Keratinocyte (primary cell): Measurements from ENCODE around the gene DNAI2. TPM values are rescaled to one million over a fixed set of nuclear protein-coding genes. Genes with fewer than 3 reads are reported as not detected.

Experiments used
- DNase-seq: peaks from one replicate; pipeline ENCODE4 v3.0.0-alpha.2; 2011; ENCODE audit warnings: low read depth, missing footprints, low spot score
- FAIRE-seq: peaks from 2 replicates; lab custom pipeline; 2011; peaks lifted over from hg19 to GRCh38; lab: Jason Lieb, UNC
- H2AFZ ChIP-seq: 2 replicates; pipeline ENCODE4 v1.6.0; 2012; ENCODE audit warnings: low read length, control low read depth, inconsistent platforms; ENCODE audit not compliant: control insufficient read depth
- H3K27ac ChIP-seq: 2 replicates; pipeline ENCODE4 v1.5.1; 2011; ENCODE audit warnings: low read length; ENCODE audit not compliant: control insufficient read depth, insufficient read depth
- H3K27me3 ChIP-seq: 3 replicates; pipeline ENCODE4 v1.6.0; 2011; ENCODE audit warnings: low read length; ENCODE audit not compliant: control insufficient read depth, insufficient read depth; ENCODE audit errors: extremely low read depth
- H3K36me3 ChIP-seq, 2 experiments: 2 replicates in 1 of 2; 3 replicates in 1 of 2; pipeline ENCODE4 v1.5.1; 2011; ENCODE audit warnings: low read length in 2 of 2, mild to moderate bottlenecking in 1 of 2; ENCODE audit not compliant: control insufficient read depth in 2 of 2, insufficient read depth in 2 of 2; ENCODE audit errors: extremely low read depth in 1 of 2
- H3K4me1 ChIP-seq: 3 replicates; pipeline ENCODE4 v1.5.1; 2011; ENCODE audit warnings: low read length; ENCODE audit not compliant: control insufficient read depth, insufficient read depth; ENCODE audit errors: extremely low read depth
- H3K4me2 ChIP-seq: 3 replicates; pipeline ENCODE4 v1.6.0; 2011; ENCODE audit warnings: low read depth, low read length; ENCODE audit not compliant: control insufficient read depth, insufficient read depth; ENCODE audit errors: extremely low read depth
- H3K4me3 ChIP-seq, 3 experiments: fragments of 200-600 bp in 1 of 3; sonication (generic) in 1 of 3; 2 replicates in 2 of 3; 3 replicates in 1 of 3; pipeline ENCODE4 v1.5.1; 2011 to 2016; ENCODE audit warnings: low read length in 3 of 3, mild to moderate bottlenecking in 3 of 3, control low read depth in 2 of 3, inconsistent platforms in 1 of 3, low read depth in 1 of 3, mixed read lengths in 1 of 3, mixed run types in 1 of 3, moderate library complexity in 1 of 3; ENCODE audit not compliant: control insufficient read depth in 2 of 3, insufficient read depth in 2 of 3; ENCODE audit errors: extremely low read depth in 1 of 3
- H3K79me2 ChIP-seq: 2 replicates; pipeline ENCODE4 v1.6.0; 2012; ENCODE audit warnings: low read length; ENCODE audit not compliant: control insufficient read depth, insufficient read depth
- H3K9ac ChIP-seq: 3 replicates; pipeline ENCODE4 v1.6.0; 2011; ENCODE audit warnings: low read length; ENCODE audit not compliant: control insufficient read depth, insufficient read depth; ENCODE audit errors: extremely low read depth
- H3K9me1 ChIP-seq: 3 replicates; pipeline ENCODE4 v1.6.0; 2011; ENCODE audit warnings: low read length; ENCODE audit not compliant: control insufficient read depth, insufficient read depth; ENCODE audit errors: extremely low read depth
- H3K9me3 ChIP-seq: 2 replicates; pipeline ENCODE4 v1.5.1; 2012; ENCODE audit warnings: low read depth, low read length; ENCODE audit not compliant: control insufficient read depth
- H4K20me1 ChIP-seq: 3 replicates; pipeline ENCODE4 v1.6.0; 2011; ENCODE audit warnings: low read length; ENCODE audit not compliant: control insufficient read depth, insufficient read depth; ENCODE audit errors: extremely low read depth
- CTCF ChIP-seq, 3 experiments: IDR thresholded peaks in 1 of 3; conservative IDR thresholded peaks in 1 of 3; optimal IDR thresholded peaks in 1 of 3; 2 replicates in 2 of 3; 3 replicates in 1 of 3; pipeline versions ENCODE3 to v1.5.1; 2011; ENCODE audit warnings: low read length in 3 of 3, mild to moderate bottlenecking in 3 of 3, moderate library complexity in 2 of 3, control low read depth in 1 of 3, inconsistent platforms in 1 of 3; ENCODE audit not compliant: insufficient read depth in 2 of 3; ENCODE audit errors: extremely low read depth in 1 of 3
- EZH2 ChIP-seq: IDR thresholded peaks from one replicate; pipeline ENCODE4 v1.6.1; 2012; ENCODE audit warnings: inconsistent platforms, mild to moderate bottlenecking, low read length, moderate library complexity
- dilution Hi-C: fragments of 300-500 bp; cut with MboI; formaldehyde crosslinking; loops from one replicate; pipeline ENCODE4 v1.7.0; 2020; ENCODE audit warnings: low sequenced_read_pairs; ENCODE audit not compliant: extremely low pct_ligation_motif_present
- polyA plus RNA-seq, 5 experiments: library from polyadenylated mRNA; depleted of rRNA in 3 of 5; stranded (reverse) in 3 of 5; stranded (forward) in 1 of 5; unstranded in 1 of 5; fragments of >200 nt; gene quantifications; 1 replicate in 1 of 5; 2 replicates in 3 of 5; 3 replicates in 1 of 5; pipeline versions ENCODE4 v1.2.1 to v1.2.3, GENCODE V29; 2011 to 2012; ENCODE audit warnings: missing spikeins in 2 of 5, low read depth in 1 of 5, low replicate concordance in 1 of 5

Gene DNAI2
- polyA plus RNA-seq, 1 donor (not counting 4 experiments of a cell fraction or from before 2014, with no cell fraction given), result not detected

- Histone ChIP-seq H3K4me2 (no peak overlapping the region), H3K27me3 (peaks cover 75% of the 10 kb centered on the region)
- FAIRE-seq, result no peak
Measured at GRCh38 chr17:74354561-74354960, 80.5 kb downstream of the DNAI2 start.

GRCh38 chr17:74355065-74355464 lies 81.0 kb downstream of the DNAI2 start:
- H3K27ac ChIP-seq, result no peak overlapping the region
- TF ChIP-seq EZH2, result no peak
- TF ChIP-seq CTCF (optimal IDR thresholded peaks at IDR 0.05 in 1 of 3, IDR thresholded peaks at IDR 0.05 in 1 of 3, conservative IDR thresholded peaks at IDR 0.05 in 1 of 3; ENCODE audit: extremely low read depth in 1 of 3, insufficient read depth in 2 of 3, low read length in 3 of 3), result no peak
- FAIRE-seq (no peak), DNase-seq (no peak)
- dilution Hi-C loops, result no loop called here
- H2AFZ ChIP-seq, result no peak overlapping the region
- H3K9me3 ChIP-seq, result no peaks in the 10 kb centered on the region
- no peak overlapping the region for H3K9ac ChIP-seq
- H3K79me2 ChIP-seq, result no peaks in the 10 kb centered on the region
- no peaks in the 10 kb centered on the region for H4K20me1 ChIP-seq
- H3K27me3 ChIP-seq, result peaks cover 80% of the 10 kb centered on the region
- H3K4me1 ChIP-seq, result no peaks in the 10 kb centered on the region
- no peak overlapping the region for H3K4me3 ChIP-seq
- H3K36me3 ChIP-seq, result no peaks in the 10 kb centered on the region
- no peak overlapping the region for H3K4me2 ChIP-seq
- H3K9me1 ChIP-seq, result no peaks in the 10 kb centered on the region

More at GRCh38 chr17:74354561-74354960, 80.5 kb downstream of the DNAI2 start:
- H4K20me1 ChIP-seq, result no peaks in the 10 kb centered on the region
- no peak overlapping the region for H3K27ac ChIP-seq
- H3K36me3 ChIP-seq, result no peaks in the 10 kb centered on the region
- H3K4me3 ChIP-seq, result no peak overlapping the region
- H2AFZ ChIP-seq, result no peak overlapping the region
- dilution Hi-C loops, result no loop called here
- H3K4me1 ChIP-seq, result no peaks in the 10 kb centered on the region
- DNase-seq, result no peak
- no peak for TF ChIP-seq CTCF (optimal IDR thresholded peaks at IDR 0.05 in 1 of 3, IDR thresholded peaks at IDR 0.05 in 1 of 3, conservative IDR thresholded peaks at IDR 0.05 in 1 of 3; ENCODE audit: extremely low read depth in 1 of 3, insufficient read depth in 2 of 3, low read length in 3 of 3)
- no peak for TF ChIP-seq EZH2
- H3K9ac ChIP-seq, result no peak overlapping the region
- H3K9me1 ChIP-seq, result no peaks in the 10 kb centered on the region
- no peaks in the 10 kb centered on the region for H3K79me2 ChIP-seq
- H3K9me3 ChIP-seq, result no peaks in the 10 kb centered on the region
